Endodermal cell (in vitro differentiated cells): Measurements from ENCODE around the gene CLDN10. TPM values are rescaled to one million over a fixed set of nuclear protein-coding genes. Genes with fewer than 3 reads are reported as not detected.

Experiments used
- DNase-seq: peaks from one replicate; pipeline ENCODE4 v3.0.0-alpha.2; 2017
- H3K27ac ChIP-seq: 2 replicates; pipeline ENCODE4 v1.5.1; 2013; ENCODE audit warnings: mild to moderate bottlenecking, low read depth, low read length, moderate library complexity
- H3K27me3 ChIP-seq: 2 replicates; pipeline ENCODE4 v1.6.1; 2013; ENCODE audit warnings: mild to moderate bottlenecking, low read length, moderate library complexity; ENCODE audit not compliant: insufficient read depth, control insufficient read depth, poor library complexity, severe bottlenecking
- H3K36me3 ChIP-seq: 2 replicates; pipeline ENCODE4 v1.7.0; 2013; ENCODE audit warnings: mild to moderate bottlenecking, low read length, moderate library complexity; ENCODE audit not compliant: control insufficient read depth, insufficient read depth
- H3K4me1 ChIP-seq: one replicate; pipeline ENCODE4 v1.7.0; 2013; ENCODE audit warnings: low read length; ENCODE audit not compliant: control insufficient read depth, insufficient read depth
- H3K4me3 ChIP-seq: 2 replicates; pipeline ENCODE4 v1.5.1; 2013; ENCODE audit warnings: mild to moderate bottlenecking, low read length, moderate library complexity
- H3K9ac ChIP-seq: 2 replicates; pipeline ENCODE4 v1.6.1; 2013; ENCODE audit warnings: mild to moderate bottlenecking, low read length, moderate library complexity; ENCODE audit not compliant: poor library complexity, severe bottlenecking; ENCODE audit errors: extremely low read depth
- H3K9me3 ChIP-seq: 2 replicates; pipeline ENCODE4 v1.6.1; 2013; ENCODE audit warnings: mild to moderate bottlenecking, low read length, moderate library complexity; ENCODE audit not compliant: control insufficient read depth
- H3K27ac Mint-ChIP-seq: 2 replicates; pipeline ENCODE4 v1.8.0; 2020; ENCODE audit warnings: mixed read lengths
- H3K27me3 Mint-ChIP-seq: 2 replicates; pipeline ENCODE4 v1.8.0; 2021; ENCODE audit warnings: mild to moderate bottlenecking, mixed read lengths; ENCODE audit not compliant: insufficient read depth
- H3K36me3 Mint-ChIP-seq: 2 replicates; pipeline ENCODE4 v1.8.0; 2020; ENCODE audit warnings: low read depth, mixed read lengths
- H3K4me1 Mint-ChIP-seq: 2 replicates; pipeline ENCODE4 v1.8.0; 2020; ENCODE audit warnings: mixed read lengths
- H3K4me3 Mint-ChIP-seq: 2 replicates; pipeline ENCODE4 v1.8.0; 2020; ENCODE audit warnings: mild to moderate bottlenecking, moderate library complexity, mixed read lengths
- H3K9me3 Mint-ChIP-seq: 2 replicates; pipeline ENCODE4 v1.8.0; 2020; ENCODE audit warnings: mild to moderate bottlenecking, mixed read lengths
- CTCF ChIP-seq: fragments of 200-600 bp; sonication (generic); conservative IDR thresholded peaks from 2 replicates; pipeline ENCODE4 v1.5.0; 2021; ENCODE audit warnings: antibody characterized with exemption, mild to moderate bottlenecking
- WGBS, 2 experiments: methylation state at CpG; one replicate each; pipeline versions ENCODE4 v1.1.5 to v1.1.7; 2013; ENCODE audit warnings: missing lambda C conversion rate in 2 of 2, mixed read lengths in 1 of 2; ENCODE audit not compliant: insufficient coverage in 1 of 2, insufficient read length in 1 of 2; 5-methylcytosine and 5-hydroxymethylcytosine counted together
- total RNA-seq, 2 donors: library from RNA; stranded (reverse); fragmentation: NEBNext Ultra II Directional in 1 of 2; extraction: Animal tissue kit (Norgen Biotek cat#: 25700) in 1 of 2; gene quantifications; 2 replicates in 1 of 2; 3 replicates in 1 of 2; pipeline ENCODE4 v1.2.1, GENCODE V29; 2021

Gene CLDN10
- total RNA-seq, 2 donors from 2014 or later = 4.6 to 10.6 TPM

- Histone ChIP-seq H3K27ac (no peak overlapping the region), H3K9ac (no peak overlapping the region), H3K9me3 (no peaks in the 10 kb centered on the region), H3K36me3 (no peaks in the 10 kb centered on the region), H3K4me3 (no peak overlapping the region), H3K4me1 (no peaks in the 10 kb centered on the region), H3K27me3 (no peaks in the 10 kb centered on the region)
- DNase-seq = no peak
- H3K9me3 Mint-ChIP-seq = no peaks in the 10 kb centered on the region
- no peak for TF ChIP-seq CTCF
- no peak overlapping the region for H3K27ac Mint-ChIP-seq
- 89 to 100% methylated on average over 2 to 7 of the region's 8 CpGs for WGBS, 2 experiments
- no peaks in the 10 kb centered on the region for H3K36me3 Mint-ChIP-seq
- no peaks in the 10 kb centered on the region for H3K27me3 Mint-ChIP-seq
- H3K4me1 Mint-ChIP-seq = peaks cover 3% of the 10 kb centered on the region
- no peak overlapping the region for H3K4me3 Mint-ChIP-seq
Observed at GRCh38 chr13:95541911-95542474, 10.5 kb upstream of the CLDN10 start.

- WGBS, 2 experiments = 86 to 100% methylated on average over 1 of the region's 2 CpGs
- H3K27me3 Mint-ChIP-seq = no peaks in the 10 kb centered on the region
- Histone ChIP-seq H3K36me3 (no peaks in the 10 kb centered on the region), H3K9ac (no peak overlapping the region), H3K27ac (no peak overlapping the region), H3K27me3 (no peaks in the 10 kb centered on the region), H3K9me3 (no peaks in the 10 kb centered on the region), H3K4me3 (no peak overlapping the region), H3K4me1 (no peaks in the 10 kb centered on the region)
- TF ChIP-seq CTCF = no peak
- H3K4me3 Mint-ChIP-seq = no peak overlapping the region
- no peak overlapping the region for H3K27ac Mint-ChIP-seq
- H3K9me3 Mint-ChIP-seq = no peaks in the 10 kb centered on the region
- no peaks in the 10 kb centered on the region for H3K36me3 Mint-ChIP-seq
- DNase-seq = no peak
- peaks cover 6% of the 10 kb centered on the region for H3K4me1 Mint-ChIP-seq
Observed at GRCh38 chr13:95544293-95544692, 8.2 kb upstream of the CLDN10 start.

GRCh38 chr13:95546919-95547318 is 5.6 kb upstream of the CLDN10 start:
- Histone ChIP-seq H3K4me1 (no peaks in the 10 kb centered on the region), H3K9me3 (no peaks in the 10 kb centered on the region), H3K27me3 (peaks cover 10% of the 10 kb centered on the region), H3K27ac (no peak overlapping the region), H3K36me3 (no peaks in the 10 kb centered on the region), H3K9ac (no peak overlapping the region), H3K4me3 (no peak overlapping the region)
- DNase-seq = peak; percentile 67
- no peak overlapping the region for H3K4me3 Mint-ChIP-seq
- H3K27me3 Mint-ChIP-seq = peaks cover 10% of the 10 kb centered on the region
- peaks cover 10% of the 10 kb centered on the region for H3K4me1 Mint-ChIP-seq
- no peak for TF ChIP-seq CTCF
- no peaks in the 10 kb centered on the region for H3K36me3 Mint-ChIP-seq
- 32 to 33% methylated on average over 1 to 3 of the region's 3 CpGs for WGBS, 2 experiments
- no peak overlapping the region for H3K27ac Mint-ChIP-seq
- H3K9me3 Mint-ChIP-seq = no peaks in the 10 kb centered on the region
